GM12878 (cell line): Measurements from ENCODE around the gene RNPS1. TPM values are rescaled to one million over a fixed set of nuclear protein-coding genes. Genes with fewer than 3 reads are reported as not detected.

Experiments used
- ATAC-seq: fragments of 200-7000 bp; cut with Tn5 transposase; 3 replicates; pipeline ENCODE4 v1.9.1; 2020; ENCODE audit warnings: mild to moderate bottlenecking, moderate library complexity
- BruUV-seq: library from RNA; stranded (reverse); fragments of 400-500 nt; replicated peaks from 2 replicates; lab custom pipeline; 2021; lab: Mats Ljungman, UMichigan
- CTCF ChIA-PET: fragments of 300-600 bp; sonication (Branson Sonifier 250); formaldehyde crosslinking; extraction: SDS; loops from one replicate; lab custom pipeline; 2021; ENCODE audit warnings: inconsistent platforms; lab: Yijun Ruan, JAX
- POLR2A ChIA-PET: fragments of 350-600 bp; formaldehyde crosslinking; extraction: SDS; loops from one replicate; lab custom pipeline; 2021; ENCODE audit warnings: inconsistent platforms; lab: Charles Lee
- RAD21 ChIA-PET: fragments of 300-600 bp; sonication (Branson Sonifier 250); formaldehyde crosslinking; loops from one replicate; lab custom pipeline; 2023; ENCODE audit warnings: antibody characterized with exemption; ENCODE audit not compliant: unreplicated experiment; lab: Charles Lee
- SMC1A ChIA-PET: fragments of 300-600 bp; sonication (Branson Sonifier 250); formaldehyde crosslinking; loops from one replicate; lab custom pipeline; 2023; ENCODE audit not compliant: unreplicated experiment, uncharacterized antibody; lab: Charles Lee
- DNase-seq: peaks from one replicate; pipeline ENCODE4 v3.0.0-alpha.2; 2011; ENCODE audit warnings: low read depth, low spot score
- FAIRE-seq: peaks from 3 replicates; lab custom pipeline; 2011; peaks lifted over from hg19 to GRCh38; lab: Jason Lieb, UNC
- H2AFZ ChIP-seq: 2 replicates; pipeline ENCODE4 v1.6.0; 2011; ENCODE audit warnings: low read depth, low read length, control low read depth; ENCODE audit not compliant: control insufficient read depth
- H3K27ac ChIP-seq: 2 replicates; pipeline ENCODE4 v1.5.1; 2011; ENCODE audit warnings: control low read depth; ENCODE audit not compliant: control insufficient read depth, insufficient read depth
- H3K27me3 ChIP-seq, 2 experiments: replicated peaks in 1 of 2; 2 replicates each; pipeline versions ENCODE4 v1.6.0 to v1.6.1; 2011; ENCODE audit warnings: low read length in 1 of 2; ENCODE audit not compliant: control insufficient read depth in 2 of 2, insufficient read depth in 2 of 2
- H3K36me3 ChIP-seq, 2 experiments: 2 replicates each; pipeline ENCODE4 v1.5.1; 2011; ENCODE audit warnings: low read length in 1 of 2; ENCODE audit not compliant: control insufficient read depth in 2 of 2, insufficient read depth in 2 of 2
- H3K4me1 ChIP-seq: 2 replicates; pipeline ENCODE4 v1.6.1; 2011; ENCODE audit warnings: mild to moderate bottlenecking, low read length, moderate library complexity, mixed read lengths; ENCODE audit not compliant: control insufficient read depth, insufficient read depth
- H3K4me2 ChIP-seq: 2 replicates; pipeline ENCODE4 v1.6.0; 2011; ENCODE audit warnings: control low read depth; ENCODE audit not compliant: control insufficient read depth, insufficient read depth
- H3K4me3 ChIP-seq: fragments of 200-600 bp; sonication (generic); 2 replicates; pipeline ENCODE4 v1.5.1; 2016
- H3K79me2 ChIP-seq: 2 replicates; pipeline ENCODE4 v1.6.0; 2011; ENCODE audit warnings: low read length; ENCODE audit not compliant: control insufficient read depth, insufficient read depth
- H3K9ac ChIP-seq: 2 replicates; pipeline ENCODE4 v1.8.0; 2011; ENCODE audit warnings: low read length, control low read depth, mixed read lengths; ENCODE audit not compliant: control insufficient read depth, insufficient read depth
- H3K9me3 ChIP-seq: replicated peaks from 3 replicates; pipeline ENCODE4 v1.5.1; 2011; ENCODE audit warnings: mild to moderate bottlenecking, low read length; ENCODE audit not compliant: control insufficient read depth, insufficient read depth
- H4K20me1 ChIP-seq: 2 replicates; pipeline ENCODE4 v1.6.0; 2011; ENCODE audit not compliant: control insufficient read depth, insufficient read depth
- EP300 ChIP-seq, 2 experiments: fragments of 150-350 bp in 1 of 2; IDR thresholded peaks; 2 replicates each; pipeline ENCODE4 v1.6.1; 2011 to 2012; ENCODE audit warnings: low read depth in 2 of 2, low read length in 2 of 2, borderline replicate concordance in 1 of 2, improper control_type of control experiment in 1 of 2, inconsistent platforms in 1 of 2; ENCODE audit not compliant: control insufficient read depth in 1 of 2
- IKZF2 ChIP-seq, 2 experiments: fragments of 450-650 bp; IDR thresholded peaks; 2 replicates each; pipeline ENCODE4 v1.6.1; 2017; ENCODE audit warnings: mild to moderate bottlenecking in 2 of 2, moderate library complexity in 2 of 2
- MEF2B ChIP-seq: fragments of 450-650 bp; IDR thresholded peaks from 2 replicates; pipeline ENCODE4 v1.6.1; 2018; ENCODE audit warnings: mild to moderate bottlenecking, moderate library complexity; ENCODE audit not compliant: partially characterized antibody, poor library complexity, severe bottlenecking
- PML ChIP-seq: IDR thresholded peaks from 2 replicates; pipeline ENCODE4 v1.6.1; 2012; ENCODE audit warnings: low read length, inconsistent platforms
- RCOR1 ChIP-seq: conservative IDR thresholded peaks from 2 replicates; pipeline ENCODE4 v1.6.1; 2012; ENCODE audit warnings: low read depth, low read length, improper control_type of control experiment
- SMAD5 ChIP-seq: IDR thresholded peaks from 2 replicates; pipeline ENCODE4 v1.6.1; 2016; ENCODE audit warnings: antibody characterized with exemption, low read depth
- STAT3 ChIP-seq: IDR thresholded peaks from 2 replicates; pipeline ENCODE4 v1.6.1; 2011; ENCODE audit warnings: low read depth, low read length, improper control_type of control experiment
- TCF12 ChIP-seq: IDR thresholded peaks from 2 replicates; pipeline ENCODE4 v1.6.1; 2011; ENCODE audit warnings: low read depth, mild to moderate bottlenecking, low read length
- ZNF217 ChIP-seq: fragments of 450-650 bp; IDR thresholded peaks from 2 replicates; pipeline ENCODE4 v1.6.1; 2017; ENCODE audit warnings: antibody characterized with exemption, mild to moderate bottlenecking
- ZNF24 ChIP-seq: fragments of 450-650 bp; IDR thresholded peaks from 2 replicates; pipeline ENCODE4 v1.6.1; 2017; ENCODE audit warnings: antibody characterized with exemption, mild to moderate bottlenecking
- WGBS: methylation state at CpG from one replicate; pipeline ENCODE4 v1.1.6; 2016; ENCODE audit warnings: low lambda C conversion rate; ENCODE audit not compliant: insufficient replicate concordance, insufficient coverage; ENCODE audit errors: missing lambda C conversion rate; 5-methylcytosine and 5-hydroxymethylcytosine counted together
- in situ Hi-C: fragments of 300-500 bp; cut with MboI; formaldehyde crosslinking; loops from 9 replicates; pipeline ENCODE4 v1.14.3; 2018; ENCODE audit warnings: mixed read lengths
- intact Hi-C: fragments of 100-400 bp; cut with micrococcal nuclease; formaldehyde crosslinking; loops from one replicate; pipeline ENCODE4 v1.14.2; 2022; ENCODE audit not compliant: unreplicated experiment
- polyA plus RNA-seq, 11 experiments: library from polyadenylated mRNA; depleted of rRNA in 4 of 11; unstranded in 6 of 11; stranded (reverse) in 5 of 11; fragments of >200 nt; fragmentation: Nextera tagmentation in 4 of 11; fragmentation: Illumina TruSeq in 1 of 11; extraction: Ambion mirVana in 4 of 11; extraction: Trizol in 1 of 11; gene quantifications; 1 replicate in 1 of 11; 2 replicates in 10 of 11; pipeline versions ENCODE4 v1.2.1 to v1.2.3, GENCODE V29; 2011 to 2016; ENCODE audit warnings: inconsistent platforms in 2 of 11, missing spikeins in 2 of 11, low read depth in 1 of 11
- total RNA-seq, 4 experiments: library from RNA; depleted of rRNA in 3 of 4; stranded (reverse); fragments of >200 nt in 3 of 4; fragmentation: Illumina TruSeq in 1 of 4; extraction: Trizol in 1 of 4; gene quantifications; 2 replicates each; pipeline versions ENCODE4 v1.2.1 to v1.2.3, GENCODE V29; 2013 to 2021
- TF ChIP-seq, protein P1 (sequence below): fragments of 450-650 bp; IDR thresholded peaks from 2 replicates; pipeline ENCODE4 v1.6.1; 2017; ENCODE audit warnings: low read depth, mild to moderate bottlenecking, moderate library complexity
- TF ChIP-seq, protein P2 (sequence below): IDR thresholded peaks from 2 replicates; pipeline ENCODE4 v1.6.1; 2012; ENCODE audit warnings: improper control_type of control experiment, low read depth, low read length; ENCODE audit not compliant: insufficient replicate concordance
- TF ChIP-seq, protein P3 (sequence below), 3 experiments: IDR thresholded peaks in 2 of 3; conservative IDR thresholded peaks in 1 of 3; 2 replicates each; pipeline ENCODE4 v1.5.1; 2011; ENCODE audit warnings: low read depth in 3 of 3, low read length in 3 of 3, mild to moderate bottlenecking in 3 of 3, control low read depth in 2 of 3, moderate library complexity in 2 of 3, inconsistent platforms in 1 of 3, mixed read lengths in 1 of 3; ENCODE audit not compliant: control insufficient read depth in 2 of 3, insufficient read depth in 1 of 3; ENCODE audit errors: extremely low read depth in 1 of 3

RNPS1 gene
- total and polyA plus RNA-seq, 10 of the 15 experiments (the other 5 are each of a cell fraction or from before 2014, with no cell fraction given) = 38.2 to 359 (median 188) TPM

- 89% methylated on average over 8 of the region's 18 CpGs for WGBS
- intact Hi-C loops = no loop called here
Observed at GRCh38 chr16:2234813-2235170, 33.1 kb downstream of the RNPS1 start.

More at GRCh38 chr16:2234813-2235170, 33.1 kb downstream of the RNPS1 start:
- Histone ChIP-seq H3K36me3 (peaks cover 0 to 34% of the 10 kb centered on the region in 2 experiments; a peak in 3 of 4 replicates), H3K4me2 (no peak overlapping the region), H3K9ac (no peak overlapping the region), H3K27me3 (no peaks in the 10 kb centered on the region)
- BruUV-seq = no TSS peak
- ChIA-PET SMC1A (no interaction called here), CTCF (no interaction called here)
- no peak for TF ChIP-seq STAT3
- TF ChIP-seq, protein P1, sequence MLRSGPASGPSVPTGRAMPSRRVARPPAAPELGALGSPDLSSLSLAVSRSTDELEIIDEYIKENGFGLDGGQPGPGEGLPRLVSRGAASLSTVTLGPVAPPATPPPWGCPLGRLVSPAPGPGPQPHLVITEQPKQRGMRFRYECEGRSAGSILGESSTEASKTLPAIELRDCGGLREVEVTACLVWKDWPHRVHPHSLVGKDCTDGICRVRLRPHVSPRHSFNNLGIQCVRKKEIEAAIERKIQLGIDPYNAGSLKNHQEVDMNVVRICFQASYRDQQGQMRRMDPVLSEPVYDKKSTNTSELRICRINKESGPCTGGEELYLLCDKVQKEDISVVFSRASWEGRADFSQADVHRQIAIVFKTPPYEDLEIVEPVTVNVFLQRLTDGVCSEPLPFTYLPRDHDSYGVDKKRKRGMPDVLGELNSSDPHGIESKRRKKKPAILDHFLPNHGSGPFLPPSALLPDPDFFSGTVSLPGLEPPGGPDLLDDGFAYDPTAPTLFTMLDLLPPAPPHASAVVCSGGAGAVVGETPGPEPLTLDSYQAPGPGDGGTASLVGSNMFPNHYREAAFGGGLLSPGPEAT = no peak
- TF ChIP-seq SMAD5 = no peak
- TF ChIP-seq RCOR1 = no peak
- TF ChIP-seq MEF2B = no peak
- no peak for TF ChIP-seq IKZF2 (IDR thresholded peaks at IDR 0.05)
- no peak for TF ChIP-seq PML
- TF ChIP-seq, protein P2, sequence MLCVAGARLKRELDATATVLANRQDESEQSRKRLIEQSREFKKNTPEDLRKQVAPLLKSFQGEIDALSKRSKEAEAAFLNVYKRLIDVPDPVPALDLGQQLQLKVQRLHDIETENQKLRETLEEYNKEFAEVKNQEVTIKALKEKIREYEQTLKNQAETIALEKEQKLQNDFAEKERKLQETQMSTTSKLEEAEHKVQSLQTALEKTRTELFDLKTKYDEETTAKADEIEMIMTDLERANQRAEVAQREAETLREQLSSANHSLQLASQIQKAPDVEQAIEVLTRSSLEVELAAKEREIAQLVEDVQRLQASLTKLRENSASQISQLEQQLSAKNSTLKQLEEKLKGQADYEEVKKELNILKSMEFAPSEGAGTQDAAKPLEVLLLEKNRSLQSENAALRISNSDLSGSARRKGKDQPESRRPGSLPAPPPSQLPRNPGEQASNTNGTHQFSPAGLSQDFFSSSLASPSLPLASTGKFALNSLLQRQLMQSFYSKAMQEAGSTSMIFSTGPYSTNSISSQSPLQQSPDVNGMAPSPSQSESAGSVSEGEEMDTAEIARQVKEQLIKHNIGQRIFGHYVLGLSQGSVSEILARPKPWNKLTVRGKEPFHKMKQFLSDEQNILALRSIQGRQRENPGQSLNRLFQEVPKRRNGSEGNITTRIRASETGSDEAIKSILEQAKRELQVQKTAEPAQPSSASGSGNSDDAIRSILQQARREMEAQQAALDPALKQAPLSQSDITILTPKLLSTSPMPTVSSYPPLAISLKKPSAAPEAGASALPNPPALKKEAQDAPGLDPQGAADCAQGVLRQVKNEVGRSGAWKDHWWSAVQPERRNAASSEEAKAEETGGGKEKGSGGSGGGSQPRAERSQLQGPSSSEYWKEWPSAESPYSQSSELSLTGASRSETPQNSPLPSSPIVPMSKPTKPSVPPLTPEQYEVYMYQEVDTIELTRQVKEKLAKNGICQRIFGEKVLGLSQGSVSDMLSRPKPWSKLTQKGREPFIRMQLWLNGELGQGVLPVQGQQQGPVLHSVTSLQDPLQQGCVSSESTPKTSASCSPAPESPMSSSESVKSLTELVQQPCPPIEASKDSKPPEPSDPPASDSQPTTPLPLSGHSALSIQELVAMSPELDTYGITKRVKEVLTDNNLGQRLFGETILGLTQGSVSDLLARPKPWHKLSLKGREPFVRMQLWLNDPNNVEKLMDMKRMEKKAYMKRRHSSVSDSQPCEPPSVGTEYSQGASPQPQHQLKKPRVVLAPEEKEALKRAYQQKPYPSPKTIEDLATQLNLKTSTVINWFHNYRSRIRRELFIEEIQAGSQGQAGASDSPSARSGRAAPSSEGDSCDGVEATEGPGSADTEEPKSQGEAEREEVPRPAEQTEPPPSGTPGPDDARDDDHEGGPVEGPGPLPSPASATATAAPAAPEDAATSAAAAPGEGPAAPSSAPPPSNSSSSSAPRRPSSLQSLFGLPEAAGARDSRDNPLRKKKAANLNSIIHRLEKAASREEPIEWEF = no peak
- no peak for TF ChIP-seq ZNF217
- TF ChIP-seq EP300 (IDR thresholded peaks at IDR 0.05; ENCODE audit: borderline replicate concordance in 1 of 2, control insufficient read depth in 1 of 2, low read depth in 2 of 2, low read length in 2 of 2) = no peak
- no peak for TF ChIP-seq TCF12
- TF ChIP-seq, protein P3, sequence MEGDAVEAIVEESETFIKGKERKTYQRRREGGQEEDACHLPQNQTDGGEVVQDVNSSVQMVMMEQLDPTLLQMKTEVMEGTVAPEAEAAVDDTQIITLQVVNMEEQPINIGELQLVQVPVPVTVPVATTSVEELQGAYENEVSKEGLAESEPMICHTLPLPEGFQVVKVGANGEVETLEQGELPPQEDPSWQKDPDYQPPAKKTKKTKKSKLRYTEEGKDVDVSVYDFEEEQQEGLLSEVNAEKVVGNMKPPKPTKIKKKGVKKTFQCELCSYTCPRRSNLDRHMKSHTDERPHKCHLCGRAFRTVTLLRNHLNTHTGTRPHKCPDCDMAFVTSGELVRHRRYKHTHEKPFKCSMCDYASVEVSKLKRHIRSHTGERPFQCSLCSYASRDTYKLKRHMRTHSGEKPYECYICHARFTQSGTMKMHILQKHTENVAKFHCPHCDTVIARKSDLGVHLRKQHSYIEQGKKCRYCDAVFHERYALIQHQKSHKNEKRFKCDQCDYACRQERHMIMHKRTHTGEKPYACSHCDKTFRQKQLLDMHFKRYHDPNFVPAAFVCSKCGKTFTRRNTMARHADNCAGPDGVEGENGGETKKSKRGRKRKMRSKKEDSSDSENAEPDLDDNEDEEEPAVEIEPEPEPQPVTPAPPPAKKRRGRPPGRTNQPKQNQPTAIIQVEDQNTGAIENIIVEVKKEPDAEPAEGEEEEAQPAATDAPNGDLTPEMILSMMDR (IDR thresholded peaks at IDR 0.05 in 2 of 3, conservative IDR thresholded peaks at IDR 0.05 in 1 of 3; ENCODE audit: control insufficient read depth in 2 of 3, extremely low read depth in 1 of 3, insufficient read depth in 1 of 3, low read depth in 3 of 3, low read length in 3 of 3) = no peak
- TF ChIP-seq ZNF24 = no peak
- TF ChIP-seq, all 136 proteins: peak for 0
- no peaks in the 10 kb centered on the region for H4K20me1 ChIP-seq
- no peak for DNase-seq
- no peaks in the 10 kb centered on the region for H3K9me3 ChIP-seq
- in situ Hi-C loops = no loop called here
- H3K27ac ChIP-seq = no peak overlapping the region
- no peak for FAIRE-seq
- ATAC-seq = no peak
- POLR2A ChIA-PET = no interaction called here
- H3K4me1 ChIP-seq = no peaks in the 10 kb centered on the region
- H3K4me3 ChIP-seq = no peak overlapping the region
- RAD21 ChIA-PET = interaction anchor here (0.7 kb wide), 1 partner anchor 368 kb away, joined by 4 read pairs; no protein-coding TSS in a partner anchor
- no peaks in the 10 kb centered on the region for H3K79me2 ChIP-seq
- no peak overlapping the region for H2AFZ ChIP-seq
